Superior temporal gyrus (tissue), 1 donor: Measurements from ENCODE around the gene ATP1A3.

Experiments used
- DNase-seq: peaks from one replicate; pipeline ENCODE4 v3.0.0-alpha.2; 2016; ENCODE audit errors: extremely low spot score

ATP1A3 gene

GRCh38 chr19:41928754-41929535 is 65.1 kb downstream of the ATP1A3 start:
- no peak for DNase-seq

GRCh38 chr19:41928221-41928683 is 65.8 kb downstream of the ATP1A3 start, which contains the start of gene ERFL:
Gene ERFL (minus strand): TSS chr19:41928449. CDS start chr19:41912919, 15,530 bp downstream.
- DNase-seq: no peak

- no peak for DNase-seq
Observed at GRCh38 chr19:41927497-41928192, 66.4 kb downstream of the ATP1A3 start.

DNA sequence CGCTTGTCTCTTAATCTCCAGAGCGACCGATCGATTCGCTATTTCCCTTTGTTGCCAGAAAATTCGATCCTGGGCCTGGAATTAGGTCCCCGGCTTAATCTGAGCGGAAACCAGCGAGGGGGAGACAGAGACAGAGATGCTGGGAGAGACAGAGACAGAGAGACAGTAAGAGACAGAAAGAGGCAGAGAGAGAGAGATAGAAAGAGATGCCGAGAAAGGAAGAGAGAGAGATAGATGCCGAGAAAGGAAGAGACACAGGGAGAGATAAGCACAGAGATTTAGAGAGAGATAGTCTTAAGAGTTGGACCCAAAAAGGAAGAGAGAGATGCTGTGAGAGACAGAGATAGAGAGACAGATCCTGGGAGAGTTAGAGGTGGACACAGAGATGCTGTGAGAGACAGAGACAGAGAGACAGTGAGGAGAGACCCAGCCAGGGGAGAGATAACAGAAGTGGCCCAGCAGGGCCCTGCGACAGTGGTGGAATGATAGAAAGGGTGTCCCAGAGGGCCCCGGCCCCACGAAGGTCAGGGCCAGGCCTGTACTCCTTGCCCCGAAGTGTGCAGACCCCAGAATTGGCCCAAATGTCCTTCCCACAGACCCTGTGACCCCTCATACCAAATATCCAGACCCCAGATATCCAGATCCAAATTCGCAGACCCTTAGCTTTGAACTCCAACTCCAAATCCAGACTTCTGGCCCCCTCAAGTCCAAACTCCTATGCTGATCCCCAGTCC is 67.1 kb downstream of the ATP1A3 start:
- DNase-seq: no peak

DNA sequence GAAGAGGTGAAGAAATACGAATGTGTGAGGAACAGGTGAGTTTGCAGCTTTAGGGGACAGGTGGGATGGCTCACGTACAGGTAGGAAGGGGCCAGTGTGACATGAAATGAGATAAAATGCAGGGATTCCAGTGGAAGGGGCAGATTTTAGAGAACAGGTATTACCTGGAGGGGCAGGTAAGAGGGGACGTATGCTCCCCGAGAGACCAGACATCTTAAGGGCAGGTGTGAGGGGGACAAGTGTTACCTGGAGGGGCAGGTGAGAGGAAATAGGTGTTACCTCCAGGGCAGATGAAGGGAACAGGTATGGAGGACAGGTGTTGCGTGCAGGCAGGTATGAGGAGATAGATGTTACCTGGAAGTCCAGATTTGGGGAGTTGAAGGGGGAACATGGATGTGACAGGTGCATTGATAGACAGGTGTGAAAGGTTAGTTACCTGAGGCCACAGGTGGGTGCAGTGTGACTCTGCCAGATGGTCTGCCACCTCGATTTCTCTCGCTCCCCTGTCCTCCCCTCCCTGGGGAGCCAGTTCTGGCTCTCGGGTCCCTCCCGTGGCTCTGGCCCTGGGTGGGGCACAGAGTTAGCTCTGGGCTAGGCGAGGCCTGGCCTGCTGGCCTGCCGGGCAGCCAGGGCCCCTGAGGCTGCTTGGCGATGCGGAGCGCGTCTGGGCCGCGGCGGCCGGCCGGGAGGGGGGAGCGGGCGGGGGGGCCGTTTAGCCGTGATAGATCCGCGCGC is 67.8 kb downstream of the ATP1A3 start:
- no peak for DNase-seq

DNA sequence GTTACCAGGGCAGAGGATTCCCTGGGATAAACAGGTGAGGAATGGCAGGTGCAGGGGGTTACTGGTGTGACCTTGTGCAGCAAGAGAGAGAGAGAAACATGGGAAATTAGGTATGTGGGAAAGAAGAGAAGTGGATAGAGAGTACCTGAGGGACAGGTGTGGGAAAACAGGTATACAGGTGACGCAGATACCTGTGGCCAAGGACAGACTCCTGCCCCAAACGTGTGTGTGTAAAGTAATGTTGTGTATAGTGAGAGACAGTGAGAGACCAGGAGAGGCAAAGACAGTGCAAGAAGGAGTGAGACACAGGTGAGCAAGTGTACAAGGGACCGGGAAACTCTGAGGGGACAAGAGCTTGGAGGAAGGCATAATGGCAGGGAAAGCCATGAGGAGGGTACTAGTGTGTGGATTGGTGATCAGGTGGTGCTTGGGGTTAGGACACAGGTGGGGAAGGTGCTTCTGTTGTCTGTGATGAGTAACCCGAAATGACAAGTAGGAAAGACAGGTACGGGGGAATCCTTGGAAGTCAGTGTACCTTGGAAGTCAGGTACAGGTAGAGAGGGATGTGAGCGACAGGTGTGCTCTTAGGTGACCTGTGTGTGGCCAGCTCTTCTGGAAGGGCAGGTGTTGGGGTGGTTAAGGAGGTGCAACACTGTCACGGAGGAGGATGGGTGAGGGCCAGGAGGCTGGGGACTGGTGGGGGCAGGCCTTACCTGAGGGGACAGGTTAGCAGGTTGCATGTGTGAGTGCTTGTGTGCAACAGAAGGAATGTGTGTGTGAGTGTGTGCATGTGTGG is 68.6 kb downstream of the ATP1A3 start:
- no peak for DNase-seq

GRCh38 chr19:41924151-41925145 is 69.6 kb downstream of the ATP1A3 start:
- no peak for DNase-seq

- no peak for DNase-seq
Observed at GRCh38 chr19:41923045-41923788, 70.8 kb downstream of the ATP1A3 start.

- DNase-seq: no peak
Observed at GRCh38 chr19:41922585-41922984, 71.4 kb downstream of the ATP1A3 start.

DNA sequence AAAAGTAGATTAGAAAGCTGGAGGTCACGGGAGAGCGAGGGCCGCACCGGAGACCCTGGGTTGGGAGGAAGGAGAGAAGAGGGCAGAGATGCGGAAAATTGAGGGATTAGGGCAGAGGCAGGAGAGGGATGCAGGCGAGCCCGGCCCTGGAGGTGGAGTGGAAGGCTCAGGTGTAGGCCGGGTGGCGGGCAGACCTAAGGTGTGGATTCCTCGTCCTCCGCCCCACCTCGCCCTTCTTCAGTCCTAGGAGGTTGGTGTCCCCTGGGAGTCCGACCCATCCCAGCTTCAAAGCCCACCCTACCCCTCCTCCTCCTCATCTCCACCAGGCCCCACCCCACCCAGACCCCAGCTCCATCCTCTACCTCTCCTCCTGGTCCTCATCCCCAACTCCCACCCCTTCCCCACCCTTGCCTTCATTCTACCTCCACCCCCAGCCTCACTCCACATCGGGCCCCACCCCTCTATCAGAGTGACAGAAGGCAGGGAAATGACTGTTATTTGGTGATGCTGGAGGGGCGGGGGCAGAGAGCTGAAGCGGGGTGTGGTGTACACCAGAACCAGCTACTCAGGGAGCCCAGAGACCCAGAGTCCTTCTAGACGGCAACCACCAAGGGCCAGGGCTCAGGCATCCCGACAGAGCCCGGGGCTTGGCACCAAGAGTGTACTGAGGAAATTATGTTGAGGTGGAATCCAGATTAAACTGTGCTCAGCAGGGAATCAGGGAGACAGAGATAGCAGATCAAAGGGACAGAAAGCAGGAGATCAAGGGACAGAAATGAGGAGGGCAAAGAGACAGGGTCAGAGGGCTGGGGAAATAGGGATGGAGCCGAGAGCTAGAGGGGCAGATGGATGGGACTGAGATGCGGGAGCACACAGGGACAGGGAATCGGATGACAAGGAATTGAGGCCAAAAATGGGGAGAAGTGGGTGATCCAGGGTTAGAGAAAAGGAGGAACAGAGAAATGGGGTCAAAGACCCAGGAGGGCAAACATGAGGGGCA is 72.2 kb downstream of the ATP1A3 start:
- no peak for DNase-seq

GRCh38 chr19:41920882-41921576 is 73.0 kb downstream of the ATP1A3 start:
- DNase-seq: no peak

DNA sequence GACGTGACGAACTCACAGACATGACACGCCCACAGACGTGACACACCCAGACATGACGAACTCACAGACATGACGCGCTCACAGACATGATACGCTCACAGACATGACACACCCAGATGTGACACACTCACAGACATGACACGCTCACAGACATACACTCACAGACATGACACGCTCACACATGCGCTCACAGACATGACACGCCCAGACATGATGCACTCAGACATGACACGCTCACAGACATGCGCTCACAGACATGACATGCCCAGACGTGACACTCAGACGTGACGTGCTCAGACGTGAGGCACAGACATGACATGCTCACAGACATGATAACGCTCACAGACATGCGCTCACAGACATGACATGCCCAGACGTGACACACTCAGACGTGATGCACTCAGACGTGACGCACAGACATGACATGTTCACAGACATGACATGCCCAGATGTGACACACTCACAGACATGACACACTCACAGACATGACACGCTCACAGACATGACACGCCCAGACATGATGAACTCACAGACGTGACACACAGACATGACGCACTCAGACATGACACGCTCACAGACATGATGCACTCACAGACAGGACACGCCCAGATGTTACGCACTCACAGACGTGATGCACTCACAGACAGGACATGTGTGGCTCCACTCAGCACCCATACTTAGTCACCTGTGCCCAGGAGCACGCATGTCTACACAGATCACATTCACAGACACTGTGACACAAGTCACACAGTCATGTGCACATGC is 73.9 kb downstream of the ATP1A3 start:
- no peak for DNase-seq

DNA sequence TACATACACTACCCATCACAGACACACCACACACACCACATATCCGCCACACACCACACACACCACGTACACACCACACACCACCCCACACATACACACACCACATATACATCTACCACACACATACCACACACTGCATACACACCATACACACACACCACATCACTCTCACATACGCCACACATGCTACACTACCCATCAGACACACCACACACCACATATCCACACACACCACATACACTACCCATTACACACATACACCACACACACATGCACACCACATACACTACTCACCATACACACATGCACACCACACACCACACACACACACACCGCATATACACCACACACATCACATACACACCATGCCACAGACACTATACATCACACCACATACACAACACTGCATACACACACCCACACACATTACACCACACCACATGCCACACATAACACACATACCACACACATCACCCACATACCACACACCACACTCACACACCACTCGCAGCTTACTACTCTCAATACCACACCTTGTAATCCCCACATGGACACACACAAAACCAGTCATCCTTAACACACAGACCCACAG is 75.3 kb downstream of the ATP1A3 start:
- no peak for DNase-seq

GRCh38 chr19:41918095-41918494 is 75.9 kb downstream of the ATP1A3 start:
- DNase-seq: no peak

DNA sequence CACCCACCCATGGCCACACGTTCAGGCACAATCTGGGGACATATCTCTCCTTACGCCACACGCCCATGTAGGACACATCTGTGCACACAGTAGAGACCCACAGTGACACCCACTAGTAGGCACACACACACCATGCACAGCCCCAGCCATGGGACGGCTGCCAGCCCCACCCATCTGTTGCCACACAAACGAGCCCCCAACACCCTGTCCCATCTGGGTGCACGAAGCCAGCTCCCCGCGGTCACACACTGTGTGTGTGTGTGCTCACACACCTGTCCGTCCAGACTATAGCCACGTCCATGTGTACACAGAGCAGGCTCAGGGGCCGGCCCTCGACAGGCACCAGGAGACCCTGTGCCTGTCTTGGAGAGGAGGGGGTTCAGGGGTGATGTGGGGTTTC is 76.4 kb downstream of the ATP1A3 start:
- DNase-seq: no peak
